Loucy (cell line): ENCODE data around the gene MUC5AC.

Experiments
- H2AFZ ChIP-seq: fragments of 200-600 bp; sonication (generic); 2 replicates; pipeline ENCODE4 v1.6.0; 2016; ENCODE audit warnings: antibody characterized with exemption, mild to moderate bottlenecking, low read length, moderate library complexity
- H3F3A ChIP-seq: fragments of 200-600 bp; 2 replicates; pipeline ENCODE4 v1.6.0; 2016; ENCODE audit warnings: antibody characterized with exemption, low read depth, mild to moderate bottlenecking
- H3K27me3 ChIP-seq: fragments of 200-600 bp; sonication (generic); 2 replicates; pipeline ENCODE4 v1.6.1; 2014; ENCODE audit warnings: low read length, mild to moderate bottlenecking; ENCODE audit not compliant: insufficient read depth, poor library complexity, severe bottlenecking
- H3K36me3 ChIP-seq: fragments of 200-600 bp; sonication (generic); 2 replicates; pipeline ENCODE4 v1.6.1; 2016; ENCODE audit warnings: low read length; ENCODE audit not compliant: insufficient read depth
- H3K4me1 ChIP-seq: fragments of 200-600 bp; sonication (generic); 2 replicates; pipeline ENCODE4 v1.5.1; 2014; ENCODE audit warnings: low read length, mild to moderate bottlenecking; ENCODE audit not compliant: insufficient read depth, poor library complexity, severe bottlenecking
- H3K4me2 ChIP-seq: fragments of 200-600 bp; sonication (generic); 2 replicates; pipeline ENCODE4 v1.6.0; 2014; ENCODE audit warnings: antibody characterized with exemption, low read length, low read depth, mild to moderate bottlenecking; ENCODE audit not compliant: poor library complexity, severe bottlenecking
- H3K4me3 ChIP-seq: fragments of 200-600 bp; sonication (generic); 2 replicates; pipeline ENCODE4 v1.5.1; 2014; ENCODE audit warnings: low read length, mild to moderate bottlenecking, mixed read lengths; ENCODE audit not compliant: poor library complexity, severe bottlenecking
- H3K79me2 ChIP-seq: fragments of 200-600 bp; sonication (generic); 2 replicates; pipeline ENCODE4 v1.6.1; 2014; ENCODE audit warnings: low read length; ENCODE audit not compliant: insufficient read depth
- H3K9ac ChIP-seq: fragments of 200-600 bp; sonication (generic); 2 replicates; pipeline ENCODE4 v1.6.0; 2014; ENCODE audit warnings: mild to moderate bottlenecking, low read depth, low read length, moderate library complexity; ENCODE audit not compliant: poor library complexity, severe bottlenecking
- H3K9me2 ChIP-seq: fragments of 200-600 bp; sonication (generic); replicated peaks from 2 replicates; pipeline ENCODE4 v1.6.1; 2016; ENCODE audit warnings: low read depth, low read length, mixed read lengths
- H3K9me3 ChIP-seq: fragments of 200-600 bp; sonication (generic); 2 replicates; pipeline ENCODE4 v1.6.1; 2014; ENCODE audit warnings: mild to moderate bottlenecking, antibody characterized with exemption, low read length, low read depth; ENCODE audit not compliant: insufficient read depth
- H4K20me1 ChIP-seq: fragments of 200-600 bp; sonication (generic); 2 replicates; pipeline ENCODE4 v1.6.0; 2014; ENCODE audit warnings: antibody characterized with exemption, low read length, mild to moderate bottlenecking; ENCODE audit not compliant: insufficient read depth, poor library complexity, severe bottlenecking
- CTCF ChIP-seq: fragments of 200-600 bp; sonication (generic); conservative IDR thresholded peaks from 2 replicates; pipeline ENCODE4 v1.5.1; 2014; ENCODE audit warnings: mild to moderate bottlenecking, antibody characterized with exemption, low read length
- EZH2phosphoT487 ChIP-seq: fragments of 200-600 bp; IDR thresholded peaks from 2 replicates; pipeline ENCODE4 v1.6.1; 2018; ENCODE audit warnings: antibody characterized with exemption, mild to moderate bottlenecking, moderate library complexity, borderline replicate concordance

The MUC5AC gene

DNA sequence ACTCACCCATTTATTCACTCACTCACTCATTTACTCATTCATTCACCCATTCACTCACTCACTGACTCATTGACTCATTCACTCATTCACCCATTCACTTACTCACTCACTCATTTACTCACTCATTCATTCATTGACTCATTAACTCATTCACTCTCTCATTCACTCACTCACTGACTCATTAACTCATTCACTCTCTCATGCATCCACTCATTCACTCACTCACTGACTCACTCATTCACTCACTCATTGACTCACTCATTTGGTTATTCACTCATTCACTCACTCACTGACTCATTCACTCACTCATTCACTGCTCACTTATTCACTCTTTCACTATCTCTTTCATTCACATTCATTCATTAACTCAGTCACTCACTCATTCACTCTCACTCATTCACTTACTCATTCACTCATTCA, 2.5 kb upstream of the MUC5AC start:
- Histone ChIP-seq H3K9me3 (peaks cover 25% of the 10 kb centered on the region; the same call in 1 of the 2 replicates), H3K4me2 (no peak overlapping the region), H3K36me3 (no peaks in the 10 kb centered on the region), H3K4me3 (no peak overlapping the region), H4K20me1 (no peaks in the 10 kb centered on the region), H2AFZ (no peak overlapping the region), H3K9me2 (no peaks in the 10 kb centered on the region), H3K27me3 (no peaks in the 10 kb centered on the region), H3F3A (no peaks in the 10 kb centered on the region), H3K4me1 (peaks cover 3% of the 10 kb centered on the region), H3K9ac (no peak overlapping the region), H3K79me2 (no peaks in the 10 kb centered on the region)
- TF ChIP-seq EZH2phosphoT487 (no peak), CTCF (no peak)

DNA sequence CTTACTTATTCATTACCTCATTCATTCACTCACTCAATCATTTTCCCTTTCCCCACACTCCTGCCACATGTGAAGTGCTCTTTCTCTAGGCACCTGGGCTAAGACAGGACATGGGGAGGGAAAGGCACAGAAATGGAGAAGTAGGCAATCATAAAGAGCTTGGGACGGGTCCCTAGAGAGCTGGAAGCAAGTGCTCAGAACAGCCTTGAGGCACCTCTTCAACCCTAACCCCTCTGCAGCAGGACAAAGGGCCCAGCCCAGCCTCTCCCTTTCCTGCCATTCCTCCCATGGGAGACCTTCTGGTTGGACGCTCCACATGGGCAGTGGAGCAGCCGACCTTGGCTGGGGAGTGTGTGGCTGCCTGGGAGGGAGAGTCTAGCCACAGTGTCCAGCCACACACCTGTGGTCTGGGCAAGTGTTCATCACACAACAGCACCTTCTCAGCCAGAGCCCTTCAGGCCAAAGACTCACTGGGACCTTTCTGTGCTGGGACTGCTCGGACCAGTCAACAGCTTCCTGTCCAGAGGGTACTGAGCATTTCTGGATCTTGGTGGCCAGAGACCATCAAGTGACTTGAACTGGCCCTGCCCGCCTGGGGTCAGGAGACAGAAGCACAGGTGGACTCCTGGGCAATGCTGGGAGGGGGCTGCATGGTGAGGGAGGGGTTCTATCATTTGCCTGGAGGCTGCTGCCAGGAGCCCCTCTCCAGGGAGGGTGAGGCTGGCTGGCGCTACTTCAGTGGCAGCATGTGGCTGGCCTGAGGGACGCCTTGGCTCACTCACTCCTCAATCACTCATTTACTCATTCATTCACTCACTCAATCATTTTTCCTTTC, 1.0 kb upstream of the MUC5AC start:
- H3K79me2 ChIP-seq: no peaks in the 10 kb centered on the region
- H2AFZ ChIP-seq: no peak overlapping the region
- no peaks in the 10 kb centered on the region for H3K27me3 ChIP-seq
- no peak overlapping the region for H3K4me2 ChIP-seq
- TF ChIP-seq CTCF (no peak), EZH2phosphoT487 (no peak)
- peaks cover 3% of the 10 kb centered on the region for H3K4me1 ChIP-seq
- H3K9me3 ChIP-seq: peaks cover 25% of the 10 kb centered on the region; the same call in 1 of the 2 replicates
- no peaks in the 10 kb centered on the region for H3K9me2 ChIP-seq
- no peak overlapping the region for H3K9ac ChIP-seq
- H3K36me3 ChIP-seq: no peaks in the 10 kb centered on the region
- H3F3A ChIP-seq: no peaks in the 10 kb centered on the region
- H3K4me3 ChIP-seq: no peak overlapping the region
- no peaks in the 10 kb centered on the region for H4K20me1 ChIP-seq

GRCh38 chr11:1157341-1157644, 460 bp upstream of the MUC5AC start:
- TF ChIP-seq EZH2phosphoT487: no peak
- no peak for TF ChIP-seq CTCF
- Histone ChIP-seq H3F3A (no peaks in the 10 kb centered on the region), H4K20me1 (no peaks in the 10 kb centered on the region), H3K9me3 (peaks cover 25% of the 10 kb centered on the region; the same call in 1 of the 2 replicates), H3K79me2 (no peaks in the 10 kb centered on the region), H3K9me2 (no peaks in the 10 kb centered on the region), H3K36me3 (no peaks in the 10 kb centered on the region), H3K4me1 (peaks cover under 1% of the 10 kb centered on the region), H3K27me3 (no peaks in the 10 kb centered on the region), H2AFZ (no peak overlapping the region), H3K4me3 (no peak overlapping the region), H3K9ac (no peak overlapping the region), H3K4me2 (no peak overlapping the region)
